DND-41 (cell line): ENCODE data around the gene SULF2.

Source experiments
- EZH2 ChIP-seq: IDR thresholded peaks from 3 replicates; pipeline ENCODE4 v1.6.1; 2012; ENCODE audit warnings: borderline replicate concordance, low read depth, mild to moderate bottlenecking, moderate library complexity, low read length, inconsistent platforms; ENCODE audit not compliant: severe bottlenecking
- TF ChIP-seq, protein P1 (sequence below): IDR thresholded peaks from 2 replicates; pipeline ENCODE4 v1.5.1; 2012; ENCODE audit warnings: borderline replicate concordance, low read length, moderate library complexity, mild to moderate bottlenecking; ENCODE audit not compliant: poor library complexity, severe bottlenecking; ENCODE audit errors: extremely low read depth

DNA sequence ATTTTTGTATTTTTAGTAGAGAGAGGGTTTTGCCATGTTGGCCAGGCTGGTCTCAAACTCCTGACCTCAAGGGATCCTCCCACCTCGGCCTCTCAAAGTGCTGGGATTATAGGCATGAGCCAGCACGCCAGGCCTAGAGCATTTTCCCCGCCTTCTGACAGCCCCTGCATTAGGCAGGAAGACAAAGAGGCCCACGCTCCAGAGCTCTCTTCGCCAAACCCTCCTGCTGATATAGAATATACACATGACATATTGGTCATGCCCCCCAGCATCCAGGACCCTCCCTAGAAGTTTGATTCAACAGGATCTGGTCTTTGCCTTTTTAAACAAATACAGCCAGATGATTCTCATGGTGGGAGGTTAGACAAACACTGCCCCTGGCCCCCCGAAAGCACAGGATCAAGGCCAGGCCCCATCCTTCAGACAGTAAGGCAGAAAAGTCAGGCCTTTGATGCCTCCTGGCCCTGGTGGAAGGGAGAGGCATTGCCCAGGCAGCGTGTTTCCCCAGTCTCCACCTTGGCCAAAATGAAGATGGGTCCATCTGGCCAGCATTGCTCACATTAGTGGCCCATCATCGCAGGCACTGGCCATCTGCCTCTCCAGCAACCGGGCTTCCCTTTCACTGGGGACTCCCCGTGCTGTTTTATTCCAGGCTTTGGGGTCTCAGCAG lies 4.4 kb downstream of the SULF2 start:
- no peak for TF ChIP-seq EZH2
- TF ChIP-seq, protein P1, sequence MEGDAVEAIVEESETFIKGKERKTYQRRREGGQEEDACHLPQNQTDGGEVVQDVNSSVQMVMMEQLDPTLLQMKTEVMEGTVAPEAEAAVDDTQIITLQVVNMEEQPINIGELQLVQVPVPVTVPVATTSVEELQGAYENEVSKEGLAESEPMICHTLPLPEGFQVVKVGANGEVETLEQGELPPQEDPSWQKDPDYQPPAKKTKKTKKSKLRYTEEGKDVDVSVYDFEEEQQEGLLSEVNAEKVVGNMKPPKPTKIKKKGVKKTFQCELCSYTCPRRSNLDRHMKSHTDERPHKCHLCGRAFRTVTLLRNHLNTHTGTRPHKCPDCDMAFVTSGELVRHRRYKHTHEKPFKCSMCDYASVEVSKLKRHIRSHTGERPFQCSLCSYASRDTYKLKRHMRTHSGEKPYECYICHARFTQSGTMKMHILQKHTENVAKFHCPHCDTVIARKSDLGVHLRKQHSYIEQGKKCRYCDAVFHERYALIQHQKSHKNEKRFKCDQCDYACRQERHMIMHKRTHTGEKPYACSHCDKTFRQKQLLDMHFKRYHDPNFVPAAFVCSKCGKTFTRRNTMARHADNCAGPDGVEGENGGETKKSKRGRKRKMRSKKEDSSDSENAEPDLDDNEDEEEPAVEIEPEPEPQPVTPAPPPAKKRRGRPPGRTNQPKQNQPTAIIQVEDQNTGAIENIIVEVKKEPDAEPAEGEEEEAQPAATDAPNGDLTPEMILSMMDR, result peak; percentile 19
